Measurements from ENCODE around the gene TMEM254.
A peak's percentile ranks its signal among the peaks of the same experiment; 100 is the strongest.
"Not testable (repeated sequence)": the region's sequence is repeated elsewhere in the genome, so short reads cannot be mapped to it uniquely, and the experiment has no call there.

The TMEM254 gene

DNA sequence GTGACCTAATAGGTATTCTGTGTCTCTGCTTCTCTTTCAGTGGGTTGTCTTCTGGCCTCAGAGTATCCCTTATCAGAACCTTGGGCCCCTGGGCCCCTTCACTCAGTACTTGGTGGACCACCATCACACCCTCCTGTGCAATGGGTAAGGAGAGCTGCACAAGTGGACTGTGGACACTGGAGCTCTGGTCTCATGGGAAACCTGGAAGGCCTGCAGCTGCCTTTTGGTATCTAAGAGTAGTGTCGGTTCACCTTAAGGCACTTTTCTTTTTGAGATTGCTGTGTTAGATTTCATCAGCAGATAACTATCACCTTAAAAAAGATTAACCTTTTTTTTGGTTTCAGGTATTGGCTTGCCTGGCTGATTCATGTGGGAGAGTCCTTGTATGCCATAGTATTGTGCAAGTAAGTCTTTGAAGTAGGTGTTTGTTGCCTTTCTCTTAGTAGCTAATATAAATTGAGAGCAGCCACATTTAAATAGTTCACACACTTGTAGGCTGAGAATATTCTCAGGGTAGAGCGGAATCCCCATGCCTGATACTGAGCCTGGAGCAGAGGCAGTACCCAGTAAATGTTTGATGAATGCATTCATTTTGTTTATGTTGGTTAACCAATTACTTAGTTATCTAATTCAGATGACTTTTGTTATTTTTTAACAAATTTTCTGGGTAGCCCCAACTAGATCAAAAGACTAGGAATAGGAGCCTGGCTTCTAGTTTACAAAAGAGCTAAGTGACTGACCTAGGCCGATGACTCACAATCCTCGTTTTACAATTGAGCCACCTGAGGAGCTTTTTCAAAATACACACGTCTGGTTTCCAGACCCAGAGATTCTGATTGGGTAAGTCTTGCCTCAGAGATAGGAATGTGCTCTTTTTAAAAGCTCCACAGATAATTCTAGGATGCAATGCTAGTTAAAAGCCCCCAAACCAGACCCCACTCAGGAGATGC, 3.6 kb downstream of the TMEM254 start:
- FAIRE-seq (no peak), DNase-seq (ENCODE audit: insufficient read length) (no peak)
- TF ChIP-seq POLR2A (IDR thresholded peaks at IDR 0.05; ENCODE audit: low read depth, low read length) (no peak), TAF1 (IDR thresholded peaks at IDR 0.05; ENCODE audit: borderline replicate concordance, low read depth, low read length) (no peak), POLR2AphosphoS5 (IDR thresholded peaks at IDR 0.05; ENCODE audit: low read depth, low read length) (no peak)

DNA sequence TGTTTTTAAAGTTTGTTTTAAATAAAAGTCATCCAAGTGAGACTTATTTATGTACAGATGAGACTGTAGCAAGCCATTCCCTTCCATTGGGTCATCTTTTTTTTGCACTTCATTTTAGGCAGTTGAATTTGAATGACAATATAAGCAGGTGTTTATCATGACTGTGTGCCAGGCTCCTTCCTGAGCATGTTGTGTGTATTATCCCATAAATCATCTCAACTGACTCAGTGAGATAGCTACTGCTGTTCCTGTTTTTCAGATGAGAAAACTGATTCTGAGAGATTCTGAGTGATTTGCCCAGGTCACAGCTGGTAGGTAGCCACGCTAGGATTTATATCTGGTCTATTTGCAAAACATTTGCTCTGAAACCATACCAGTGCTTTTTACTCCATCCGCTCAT, 11.7 kb downstream of the TMEM254 start:
- FAIRE-seq (no peak), DNase-seq (ENCODE audit: insufficient read length) (no peak)
- no peak for TF ChIP-seq POLR2AphosphoS5 (IDR thresholded peaks at IDR 0.05; ENCODE audit: low read depth, low read length)
- TF ChIP-seq TAF1 (IDR thresholded peaks at IDR 0.05; ENCODE audit: borderline replicate concordance, low read depth, low read length): no peak
- TF ChIP-seq POLR2A (IDR thresholded peaks at IDR 0.05; ENCODE audit: low read depth, low read length): no peak

DNA sequence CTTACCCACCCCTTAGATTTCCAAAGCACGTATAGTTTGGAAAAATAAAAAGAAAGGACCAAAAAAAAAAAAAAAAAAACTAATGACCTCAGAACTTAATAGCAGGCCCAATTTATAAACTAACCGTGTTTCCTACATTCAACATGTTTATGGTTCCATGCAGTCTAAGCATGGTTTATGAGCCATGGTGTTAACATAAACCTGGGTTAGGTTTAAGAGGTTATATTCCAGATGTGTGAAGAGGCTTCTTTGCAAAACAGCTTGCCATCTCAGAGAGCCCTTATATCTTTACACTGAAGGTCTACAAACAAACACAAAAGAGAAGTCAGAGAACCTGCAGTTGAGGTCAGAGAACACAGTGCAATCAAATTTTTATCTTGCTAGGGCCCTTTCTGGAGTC, 15.8 kb downstream of the TMEM254 start:
- FAIRE-seq (no peak), DNase-seq (ENCODE audit: insufficient read length) (no peak)
- TF ChIP-seq POLR2AphosphoS5 (IDR thresholded peaks at IDR 0.05; ENCODE audit: low read depth, low read length) (no peak), POLR2A (IDR thresholded peaks at IDR 0.05; ENCODE audit: low read depth, low read length) (no peak), TAF1 (IDR thresholded peaks at IDR 0.05; ENCODE audit: borderline replicate concordance, low read depth, low read length) (no peak)

DNA sequence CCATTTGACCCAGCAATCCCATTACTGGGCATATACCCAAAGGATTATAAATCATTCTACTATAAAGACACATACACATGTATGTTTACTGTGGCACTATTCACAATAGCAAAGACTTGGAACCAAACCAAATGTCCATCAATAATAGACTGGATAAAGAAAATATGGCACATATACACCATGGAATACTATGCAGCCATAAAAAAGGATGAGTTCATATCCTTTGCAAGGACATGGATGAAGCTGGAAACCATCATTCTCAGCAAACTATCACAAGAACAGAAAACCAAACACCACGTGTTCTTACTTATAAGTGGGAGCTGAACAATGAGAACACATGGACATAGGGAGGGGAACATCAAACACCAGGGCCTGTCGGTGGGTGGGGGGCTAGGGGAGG, 19.8 kb downstream of the TMEM254 start:
- FAIRE-seq; DNase-seq (ENCODE audit: insufficient read length): not testable (repeated sequence)

DNA sequence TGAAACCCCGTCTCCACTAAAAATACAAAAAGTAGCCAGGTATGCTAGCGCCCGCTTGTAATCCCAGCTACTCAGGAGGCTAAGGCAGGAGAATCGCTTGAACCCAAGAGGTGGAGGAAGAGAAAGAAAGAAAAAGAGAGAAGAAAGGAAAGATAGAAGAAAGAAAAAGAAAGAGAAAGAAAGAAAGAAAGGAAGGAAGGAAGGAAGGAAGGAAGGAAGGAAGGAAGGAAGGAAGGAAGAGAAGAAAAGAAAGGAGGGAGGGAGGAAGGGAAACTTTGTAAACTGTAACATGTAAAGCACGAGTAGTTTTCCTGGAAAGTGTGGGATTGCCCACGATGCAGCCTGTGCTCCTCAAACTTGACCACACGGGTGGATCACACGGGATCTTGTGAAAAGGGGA, 20.8 kb downstream of the TMEM254 start:
- not testable (repeated sequence) for FAIRE-seq; DNase-seq (ENCODE audit: insufficient read length)

DNA sequence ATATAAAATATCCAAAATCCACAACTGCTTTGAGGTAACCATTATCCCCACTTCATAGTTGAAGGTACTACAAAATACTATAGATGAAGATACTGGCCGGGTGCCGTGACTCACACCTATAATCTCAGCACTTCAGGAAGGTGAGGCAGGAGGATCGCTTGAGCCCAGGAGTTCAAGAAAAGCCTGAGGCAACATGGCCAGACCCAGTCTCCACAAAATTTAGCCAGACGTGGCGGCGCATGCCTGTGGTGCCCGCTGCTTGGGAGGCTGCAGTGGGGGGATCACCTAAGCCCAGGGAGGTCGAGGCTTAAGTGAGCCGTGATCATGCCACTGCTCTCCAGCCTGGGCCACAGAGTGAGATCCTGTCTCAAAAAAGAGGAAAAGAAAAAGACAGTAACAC, 21.7 kb downstream of the TMEM254 start:
- TF ChIP-seq POLR2AphosphoS5 (IDR thresholded peaks at IDR 0.05; ENCODE audit: low read depth, low read length): no peak
- TF ChIP-seq POLR2A (IDR thresholded peaks at IDR 0.05; ENCODE audit: low read depth, low read length): no peak
- TF ChIP-seq TAF1 (IDR thresholded peaks at IDR 0.05; ENCODE audit: borderline replicate concordance, low read depth, low read length): no peak
- DNase-seq (ENCODE audit: insufficient read length) (no peak), FAIRE-seq (no peak)

DNA sequence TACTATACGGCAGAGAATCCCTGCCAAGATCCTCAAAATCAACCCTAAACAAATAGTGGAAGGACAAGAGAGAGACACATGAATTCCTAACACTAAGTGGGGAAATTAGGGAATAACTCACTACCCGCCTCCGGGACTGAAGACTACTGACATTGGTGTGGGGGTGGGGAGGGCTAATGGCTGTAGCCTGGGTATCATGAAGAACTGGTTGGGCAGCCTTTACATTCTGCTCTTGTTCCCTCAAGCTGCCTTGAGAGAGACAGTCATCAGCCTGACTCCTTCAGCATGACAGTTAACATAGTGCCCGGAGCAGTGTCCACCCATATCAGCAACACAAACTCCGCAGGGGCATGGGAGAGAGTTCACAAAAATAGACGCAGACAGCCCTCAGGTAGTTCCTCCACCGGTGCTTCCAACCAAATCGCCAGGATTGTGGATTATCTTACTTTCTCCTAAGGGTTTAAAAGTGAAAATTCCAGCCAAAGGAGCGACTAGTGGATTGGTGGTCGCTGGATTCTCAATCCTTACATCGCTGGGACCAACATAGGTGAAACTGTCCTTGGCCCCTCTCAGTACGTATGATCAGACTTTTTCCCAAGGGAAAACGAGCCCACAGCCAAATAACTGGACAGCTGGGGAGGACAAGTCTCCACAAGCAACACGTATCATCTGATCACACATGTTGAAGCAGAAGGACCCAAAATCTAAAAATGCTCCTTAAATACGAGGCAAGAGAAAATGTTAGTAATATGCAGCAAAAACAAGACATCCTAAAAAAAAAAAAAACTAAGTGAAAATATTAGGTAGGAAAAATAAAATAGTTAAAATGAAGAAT, 22.6 kb downstream of the TMEM254 start:
- no peak for TF ChIP-seq POLR2AphosphoS5 (IDR thresholded peaks at IDR 0.05; ENCODE audit: low read depth, low read length)
- no peak for TF ChIP-seq POLR2A (IDR thresholded peaks at IDR 0.05; ENCODE audit: low read depth, low read length)
- TF ChIP-seq TAF1 (IDR thresholded peaks at IDR 0.05; ENCODE audit: borderline replicate concordance, low read depth, low read length): no peak
- FAIRE-seq (no peak), DNase-seq (ENCODE audit: insufficient read length) (no peak)

DNA sequence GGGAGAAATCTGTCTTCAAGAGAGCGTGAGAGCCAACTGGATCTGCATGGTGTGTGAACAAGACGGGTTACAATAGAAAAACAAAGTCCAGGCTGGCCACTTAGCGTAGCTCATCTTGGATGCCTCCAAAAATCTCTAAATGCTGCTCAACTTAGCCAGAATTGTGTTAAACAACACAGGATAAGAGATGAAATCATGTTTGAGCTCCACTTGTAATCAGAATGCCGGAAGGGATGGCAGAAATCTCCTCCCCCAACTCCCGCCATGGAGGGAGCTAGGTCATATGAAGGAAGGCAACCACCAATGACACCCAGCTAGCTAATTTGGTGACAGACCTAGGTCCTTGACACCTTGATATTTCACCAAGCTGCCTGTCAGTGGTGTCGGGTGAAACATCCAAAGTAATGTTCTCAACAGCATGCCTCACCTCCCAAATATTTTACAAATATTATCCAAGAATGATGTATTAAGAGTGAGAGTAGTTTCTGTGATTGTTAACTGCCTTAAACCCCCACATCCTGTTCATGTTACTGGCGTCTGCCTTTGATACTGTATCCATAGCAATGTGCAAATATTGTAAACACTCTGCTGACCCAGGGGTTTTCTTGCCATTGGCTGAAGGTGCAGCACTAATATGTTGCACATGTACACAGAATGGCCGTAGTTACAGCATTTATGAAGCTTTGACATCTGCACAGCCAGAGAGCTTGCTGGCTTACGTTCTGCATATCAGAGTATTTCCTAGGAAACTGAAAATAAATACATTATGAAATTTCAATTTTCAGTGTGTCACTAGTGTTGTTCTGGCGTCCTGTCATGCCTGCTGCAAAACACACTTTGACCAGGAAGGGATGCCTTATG, 25.8 kb downstream of the TMEM254 start:
- FAIRE-seq (no peak), DNase-seq (ENCODE audit: insufficient read length) (peak; percentile 22)
- TF ChIP-seq TAF1 (IDR thresholded peaks at IDR 0.05; ENCODE audit: borderline replicate concordance, low read depth, low read length) (no peak), POLR2AphosphoS5 (IDR thresholded peaks at IDR 0.05; ENCODE audit: low read depth, low read length) (no peak), POLR2A (IDR thresholded peaks at IDR 0.05; ENCODE audit: low read depth, low read length) (no peak)

DNA sequence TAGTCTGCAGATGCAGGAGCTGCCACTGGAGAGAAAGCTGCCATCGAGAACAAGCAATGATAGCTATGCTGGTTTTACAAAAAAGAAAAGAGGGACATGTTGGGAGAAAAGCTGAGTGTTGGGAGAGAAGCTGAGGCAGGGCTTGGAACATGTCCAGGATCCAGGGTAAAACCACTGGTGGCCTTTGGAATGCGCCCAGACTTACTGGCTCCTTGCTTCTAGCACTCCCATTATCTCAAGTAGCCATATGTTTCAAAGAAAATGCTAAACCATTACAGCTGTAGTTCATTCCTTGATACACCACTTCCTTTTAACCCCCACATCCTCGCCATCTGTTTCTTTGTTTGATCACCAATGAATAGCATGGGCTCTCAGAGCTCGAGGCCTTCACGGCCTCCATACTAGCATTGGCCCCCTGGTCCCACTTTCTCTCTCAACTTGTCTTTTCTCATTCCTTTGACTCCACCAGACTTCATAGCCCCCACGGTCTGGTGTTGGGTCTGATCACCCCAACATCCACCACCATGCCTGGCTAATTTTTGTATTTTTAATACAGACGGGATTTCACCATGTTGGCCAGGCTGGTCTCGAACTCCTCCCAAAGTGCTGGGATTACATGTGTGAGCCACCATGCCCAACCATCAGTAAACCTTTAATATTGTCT, 30.2 kb downstream of the TMEM254 start:
- TF ChIP-seq POLR2A (IDR thresholded peaks at IDR 0.05; ENCODE audit: low read depth, low read length): no peak
- TF ChIP-seq POLR2AphosphoS5 (IDR thresholded peaks at IDR 0.05; ENCODE audit: low read depth, low read length): no peak
- no peak for TF ChIP-seq TAF1 (IDR thresholded peaks at IDR 0.05; ENCODE audit: borderline replicate concordance, low read depth, low read length)
- DNase-seq (ENCODE audit: insufficient read length) (no peak), FAIRE-seq (no peak)

DNA sequence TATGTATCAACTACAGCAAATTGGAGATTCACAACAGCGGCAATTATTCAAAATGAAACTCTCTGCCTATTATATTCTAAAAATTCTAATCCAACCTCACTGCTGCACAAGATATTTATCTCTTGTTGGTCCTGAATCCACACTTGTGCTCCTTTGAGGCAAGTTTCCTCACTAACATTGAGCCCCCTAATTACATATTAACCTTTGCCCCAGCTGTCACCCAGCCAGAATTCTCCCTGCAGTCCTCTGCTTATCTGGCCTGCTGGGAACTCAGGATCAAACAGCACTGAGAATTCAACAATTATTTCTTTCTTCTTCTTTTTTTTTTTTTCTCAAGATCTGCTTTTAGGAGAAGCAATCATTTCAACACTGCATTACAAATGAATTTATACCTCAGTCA, 32.5 kb downstream of the TMEM254 start:
- TF ChIP-seq POLR2A (IDR thresholded peaks at IDR 0.05; ENCODE audit: low read depth, low read length) (no peak), TAF1 (IDR thresholded peaks at IDR 0.05; ENCODE audit: borderline replicate concordance, low read depth, low read length) (no peak), POLR2AphosphoS5 (IDR thresholded peaks at IDR 0.05; ENCODE audit: low read depth, low read length) (no peak)
- no peak for FAIRE-seq
- no peak for DNase-seq (ENCODE audit: insufficient read length)

DNA sequence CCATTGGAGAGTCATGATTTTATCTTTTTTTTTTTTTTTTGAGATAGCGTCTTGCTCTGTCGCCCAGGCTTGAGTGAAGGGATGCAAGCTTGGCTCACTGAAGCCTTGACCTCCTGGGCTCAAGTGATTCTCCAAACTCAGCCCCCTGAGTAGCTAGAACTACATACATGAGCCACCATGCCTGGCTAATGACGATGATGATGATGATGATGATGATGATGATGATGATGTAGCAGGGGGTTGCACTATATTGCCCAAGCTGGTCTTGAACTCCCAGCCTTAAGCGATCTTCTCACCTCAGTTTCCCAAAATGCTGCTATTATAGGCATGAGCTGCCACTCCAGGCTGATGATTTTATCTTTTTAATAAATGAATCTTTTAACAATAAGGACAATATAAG, 40.2 kb downstream of the TMEM254 start:
- FAIRE-seq: no peak
- no peak for DNase-seq (ENCODE audit: insufficient read length)
- TF ChIP-seq POLR2A (IDR thresholded peaks at IDR 0.05; ENCODE audit: low read depth, low read length) (no peak), TAF1 (IDR thresholded peaks at IDR 0.05; ENCODE audit: borderline replicate concordance, low read depth, low read length) (no peak), POLR2AphosphoS5 (IDR thresholded peaks at IDR 0.05; ENCODE audit: low read depth, low read length) (no peak)
